Measurements from ENCODE around the gene ZC3H18.

ZC3H18 gene

DNA sequence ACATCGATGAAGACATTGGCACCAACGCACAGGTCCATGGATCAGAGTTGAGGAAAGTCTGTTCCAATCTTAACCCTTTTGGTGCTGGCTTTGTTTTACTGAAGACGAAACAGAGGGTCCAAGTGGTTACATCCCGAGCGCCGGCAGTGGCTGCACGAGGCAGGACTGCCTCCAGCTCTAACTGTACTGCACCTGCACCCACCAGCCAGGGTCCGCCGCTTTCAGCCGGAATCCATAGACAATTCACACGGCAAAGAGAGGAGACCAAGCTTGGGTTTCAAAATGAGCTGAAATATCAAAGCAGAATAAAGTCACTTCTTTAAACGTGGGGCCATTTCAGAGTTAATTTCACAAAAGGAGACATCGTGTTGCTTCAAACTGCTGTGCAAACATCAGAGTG, 21.2 kb upstream of the ZC3H18 start:
- in situ Hi-C loops (cut with MboI; ENCODE audit: low sequenced_read_pairs) = no loop called here

DNA sequence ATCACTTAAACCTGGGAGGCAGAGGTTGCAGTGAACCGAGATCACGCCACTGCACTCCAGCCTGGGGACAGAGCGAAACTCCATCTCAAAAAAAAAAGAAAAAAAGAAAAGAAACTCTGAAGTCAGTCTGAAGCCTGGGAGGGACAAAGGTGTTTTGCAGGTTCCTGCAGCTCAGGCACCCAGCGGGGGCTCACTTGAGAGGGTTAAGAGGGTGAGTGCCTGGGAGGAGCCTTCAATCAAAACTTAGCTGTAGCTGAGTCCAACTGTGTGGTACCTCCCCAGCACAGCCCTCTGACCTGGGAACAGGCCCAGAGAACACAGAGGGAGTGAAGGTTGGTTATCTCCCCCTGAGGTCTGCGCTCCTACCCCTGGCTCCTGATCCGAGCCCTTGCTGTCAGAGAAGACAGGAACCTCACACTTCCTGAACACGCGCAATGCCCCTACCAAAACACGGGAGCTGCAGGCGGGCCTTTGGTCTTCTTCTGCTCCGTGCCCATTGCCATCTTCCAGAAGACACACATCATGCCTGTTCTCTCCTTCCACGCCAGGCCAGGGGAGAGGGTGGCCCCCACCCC, 20.4 kb upstream of the ZC3H18 start:
- in situ Hi-C loops (cut with MboI; ENCODE audit: low sequenced_read_pairs) = no loop called here

GRCh38 chr16:88550246-88550661, 19.9 kb upstream of the ZC3H18 start:
- in situ Hi-C loops (cut with MboI; ENCODE audit: low sequenced_read_pairs) = no loop called here

- in situ Hi-C loops (cut with MboI; ENCODE audit: low sequenced_read_pairs) = no loop called here
Observed at GRCh38 chr16:88552166-88552565, 18.0 kb upstream of the ZC3H18 start.

DNA sequence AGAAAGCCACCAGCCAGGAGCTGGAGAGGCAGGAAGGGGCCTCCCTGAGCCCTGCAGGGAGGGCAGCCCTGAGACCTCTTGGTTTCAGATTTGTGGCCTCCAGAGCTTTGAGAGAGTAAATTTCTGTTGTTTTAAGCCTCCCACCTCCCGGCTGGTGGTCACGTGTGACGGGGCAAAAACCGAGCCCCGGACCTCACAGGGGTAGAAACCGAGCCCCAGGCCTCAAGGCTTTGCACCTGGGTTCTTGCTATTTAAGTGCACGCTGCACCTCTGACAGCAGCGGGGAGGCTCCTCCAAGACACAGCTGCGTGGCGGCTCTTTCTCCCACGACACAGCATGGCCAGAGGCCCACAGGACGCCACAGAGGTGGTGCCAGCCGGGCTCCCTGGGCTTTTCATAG, 17.4 kb upstream of the ZC3H18 start:
- in situ Hi-C loops (cut with MboI; ENCODE audit: low sequenced_read_pairs) = no loop called here

DNA sequence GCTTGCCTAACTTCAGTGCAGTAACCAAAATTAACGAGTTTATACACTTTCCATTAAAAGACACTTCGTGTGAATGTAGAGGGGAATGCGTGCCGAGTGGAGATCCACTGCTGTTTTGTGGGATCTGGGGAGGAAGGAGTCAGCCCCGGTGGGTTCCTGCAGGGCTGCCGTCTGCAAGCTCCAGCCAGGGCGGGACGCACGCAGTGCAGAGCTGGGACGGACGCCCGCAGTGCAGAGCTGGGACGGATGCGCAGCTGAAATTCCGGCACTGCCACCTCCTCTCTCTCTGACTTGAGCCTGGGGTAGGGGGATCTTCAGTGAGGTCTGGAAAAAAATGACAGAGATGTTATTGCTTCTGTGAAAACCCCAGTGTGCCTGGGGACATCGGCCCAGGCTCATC, 16.5 kb upstream of the ZC3H18 start:
- in situ Hi-C loops (cut with MboI; ENCODE audit: low sequenced_read_pairs) = no loop called here

DNA sequence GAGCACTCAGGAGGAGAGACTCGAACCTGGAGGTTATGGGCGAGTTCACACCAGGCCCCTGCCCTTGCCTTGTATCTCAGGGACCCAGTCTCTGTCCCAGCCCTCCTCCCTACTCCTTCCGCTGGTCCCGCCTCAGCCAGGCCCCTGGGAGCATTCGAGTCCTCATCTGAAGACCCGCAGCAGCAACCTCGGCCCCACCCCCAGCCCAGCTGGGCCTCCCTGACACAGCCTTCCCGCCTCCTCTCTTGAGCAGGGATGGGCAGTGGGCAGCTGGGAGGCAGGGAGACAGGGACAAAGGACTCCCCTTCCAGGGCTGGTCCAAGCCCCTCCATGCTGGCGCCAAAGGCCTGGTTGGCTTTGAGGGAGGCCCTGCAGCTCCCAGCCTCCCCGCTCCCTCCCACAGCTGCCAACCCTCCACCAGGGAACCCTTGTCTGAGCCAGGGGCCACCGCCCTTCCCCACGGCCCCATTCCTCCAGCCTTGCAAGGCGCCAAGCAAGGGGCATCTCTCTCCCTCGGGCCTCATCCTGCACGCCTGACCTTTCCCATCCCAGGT, 15.4 kb upstream of the ZC3H18 start:
- in situ Hi-C loops (cut with MboI; ENCODE audit: low sequenced_read_pairs) = no loop called here

- in situ Hi-C loops (cut with MboI; ENCODE audit: low sequenced_read_pairs) = no loop called here
Observed at GRCh38 chr16:88556294-88556988, 13.8 kb upstream of the ZC3H18 start.

DNA sequence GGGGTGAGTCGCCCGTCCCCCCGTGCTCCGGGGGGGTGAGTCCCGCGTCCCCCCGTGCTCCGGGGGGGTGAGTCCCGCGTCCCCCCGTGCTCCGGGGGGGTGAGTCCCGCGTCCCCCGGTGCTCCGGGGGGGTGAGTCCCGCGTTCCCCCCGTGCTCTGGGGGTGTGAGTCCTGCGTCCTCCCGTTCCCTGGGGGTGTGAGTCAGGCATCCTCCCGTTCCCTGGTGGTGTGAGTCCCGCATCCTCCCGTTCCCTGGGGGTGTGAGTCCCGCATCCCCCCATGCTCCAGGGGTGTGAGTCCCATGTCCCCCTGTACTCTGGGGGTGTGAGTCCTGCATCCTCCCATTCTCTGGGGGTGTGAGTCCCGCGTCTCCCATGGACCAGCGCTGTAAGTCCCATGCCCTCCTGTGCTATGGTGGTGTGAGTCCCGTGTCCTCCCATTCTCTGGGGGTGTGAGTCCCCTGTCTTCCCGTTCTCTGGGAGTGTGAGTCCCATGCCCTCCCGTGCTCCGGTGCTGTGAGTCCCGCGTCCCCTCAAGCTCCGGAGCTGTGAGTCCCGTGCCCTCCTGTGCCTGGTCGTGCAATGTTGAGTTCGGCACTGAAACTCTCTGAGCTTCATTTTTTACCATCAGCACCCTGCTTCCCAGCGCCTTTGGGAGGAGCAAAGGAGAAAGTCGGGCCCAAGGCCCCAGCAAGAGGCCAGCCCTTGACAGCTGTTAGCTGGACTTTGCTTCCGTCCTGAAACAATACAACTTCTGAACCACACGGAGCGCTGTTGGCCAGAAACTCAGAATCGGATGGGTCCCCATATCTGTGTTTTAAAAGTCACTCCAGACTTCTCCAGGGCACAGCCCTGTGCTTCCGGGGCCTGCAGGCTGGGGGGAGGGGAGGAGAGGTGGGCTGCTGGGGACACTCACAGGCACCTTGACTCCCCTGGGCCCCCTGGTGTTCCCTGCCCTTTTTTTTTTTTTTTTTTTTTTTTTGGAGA, 11.5 kb upstream of the ZC3H18 start:
- in situ Hi-C loops (cut with MboI; ENCODE audit: low sequenced_read_pairs) = no loop called here

GRCh38 chr16:88560714-88561484, 9.3 kb upstream of the ZC3H18 start:
- in situ Hi-C loops (cut with MboI; ENCODE audit: low sequenced_read_pairs) = no loop called here

GRCh38 chr16:88561485-88562359, 8.5 kb upstream of the ZC3H18 start:
- in situ Hi-C loops (cut with MboI; ENCODE audit: low sequenced_read_pairs) = no loop called here

- in situ Hi-C loops (cut with MboI; ENCODE audit: low sequenced_read_pairs) = no loop called here
Observed at GRCh38 chr16:88566158-88566557, 4.0 kb upstream of the ZC3H18 start.

- in situ Hi-C loops (cut with MboI; ENCODE audit: low sequenced_read_pairs) = no loop called here
Observed at GRCh38 chr16:88568710-88569613, 1.2 kb upstream of the ZC3H18 start.

GRCh38 chr16:88569614-88569984, 604 bp upstream of the ZC3H18 start:
- in situ Hi-C loops (cut with MboI; ENCODE audit: low sequenced_read_pairs) = no loop called here

DNA sequence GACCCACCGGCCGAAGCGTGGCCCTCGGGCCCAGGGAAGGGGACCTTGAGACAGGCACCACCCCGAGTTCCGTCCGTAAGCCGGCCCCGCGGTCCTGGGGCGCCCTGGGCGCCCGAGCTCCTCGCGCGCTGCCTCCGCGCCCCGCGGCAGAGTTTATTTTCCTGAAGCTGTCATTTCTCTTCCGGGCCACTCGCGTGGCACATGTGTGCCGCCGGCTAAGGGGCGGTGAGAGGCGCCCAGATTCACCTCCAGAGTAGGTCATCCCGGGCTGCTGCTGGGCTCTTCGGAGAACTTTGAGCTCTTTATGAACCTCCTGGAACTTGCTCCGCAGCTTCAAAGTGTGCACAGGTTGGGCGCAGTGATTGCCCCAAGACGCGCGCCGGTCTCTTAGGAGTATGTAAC, 489 bp downstream of the ZC3H18 start:
- in situ Hi-C loops (cut with MboI; ENCODE audit: low sequenced_read_pairs) = no loop called here

DNA sequence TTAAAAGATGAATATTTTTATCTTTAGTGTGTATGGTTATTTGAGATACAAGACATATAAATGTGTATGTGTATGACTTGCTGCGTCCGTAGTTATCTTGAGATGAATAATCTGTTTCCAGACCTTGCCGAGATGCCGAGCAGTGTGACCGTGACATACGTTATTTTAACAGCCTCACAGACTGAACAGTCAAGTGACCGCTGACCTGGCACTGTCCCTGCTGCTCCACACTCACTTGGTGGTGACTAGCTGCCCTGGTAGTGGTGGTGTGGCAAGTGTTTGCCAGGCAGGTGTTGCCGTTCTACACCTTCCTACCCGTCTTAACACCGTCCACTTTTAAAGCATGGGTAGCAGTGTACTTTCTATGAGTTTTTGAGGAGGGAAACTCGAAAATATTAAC, 5.0 kb downstream of the ZC3H18 start:
- in situ Hi-C loops (cut with MboI; ENCODE audit: low sequenced_read_pairs) = no loop called here

DNA sequence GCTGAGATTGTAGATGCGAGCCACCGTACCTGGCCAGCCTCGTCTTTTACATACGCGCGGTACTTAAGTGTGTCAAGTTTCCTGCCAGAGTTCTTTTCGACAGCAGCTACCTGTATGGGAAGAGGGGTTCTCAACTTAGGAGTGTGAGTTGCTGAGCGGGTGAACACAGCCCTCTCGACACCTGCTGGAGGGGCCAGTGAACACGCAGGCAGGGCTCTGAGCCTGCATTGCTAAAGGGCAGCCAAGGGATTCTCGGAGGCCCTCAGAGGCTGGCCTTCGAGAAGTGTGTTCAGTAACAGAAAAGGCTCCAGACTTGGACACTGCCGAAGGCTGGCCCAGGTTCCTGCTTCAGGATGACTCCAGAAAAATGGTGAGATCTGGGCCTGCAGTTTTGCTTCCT, 6.1 kb downstream of the ZC3H18 start:
- in situ Hi-C loops (cut with MboI; ENCODE audit: low sequenced_read_pairs) = no loop called here

- in situ Hi-C loops (cut with MboI; ENCODE audit: low sequenced_read_pairs) = no loop called here
Observed at GRCh38 chr16:88577166-88577565, 7.0 kb downstream of the ZC3H18 start.

Measured in HL-60/S4 treated with retinoic acid at 250 ng/mL for 4 days and 3 days (cell line).